GM10248 (cell line): ENCODE measurements around the gene TXNDC17.

Experiments
- CTCF ChIA-PET: fragments of 300-600 bp; sonication (Branson Sonifier 250); formaldehyde crosslinking; extraction: SDS; loops from one replicate; lab custom pipeline; 2021; ENCODE audit warnings: antibody characterized with exemption; lab: Yijun Ruan, JAX
- POLR2A ChIA-PET: fragments of 350-650 bp; sonication (Branson Sonifier 250); formaldehyde crosslinking; extraction: SDS; loops from one replicate; lab custom pipeline; 2020; ENCODE audit warnings: antibody characterized with exemption; lab: Yijun Ruan, JAX
- DNase-seq: peaks from one replicate; pipeline ENCODE4 v3.0.0; 2012; ENCODE audit errors: extremely low spot score
- TF ChIP-seq, protein P1 (sequence below): IDR thresholded peaks from 2 replicates; pipeline ENCODE4 v1.5.1; 2012; ENCODE audit warnings: mild to moderate bottlenecking, low read depth; ENCODE audit errors: extremely low read depth, missing control alignments, control extremely low read depth

The TXNDC17 gene

DNA sequence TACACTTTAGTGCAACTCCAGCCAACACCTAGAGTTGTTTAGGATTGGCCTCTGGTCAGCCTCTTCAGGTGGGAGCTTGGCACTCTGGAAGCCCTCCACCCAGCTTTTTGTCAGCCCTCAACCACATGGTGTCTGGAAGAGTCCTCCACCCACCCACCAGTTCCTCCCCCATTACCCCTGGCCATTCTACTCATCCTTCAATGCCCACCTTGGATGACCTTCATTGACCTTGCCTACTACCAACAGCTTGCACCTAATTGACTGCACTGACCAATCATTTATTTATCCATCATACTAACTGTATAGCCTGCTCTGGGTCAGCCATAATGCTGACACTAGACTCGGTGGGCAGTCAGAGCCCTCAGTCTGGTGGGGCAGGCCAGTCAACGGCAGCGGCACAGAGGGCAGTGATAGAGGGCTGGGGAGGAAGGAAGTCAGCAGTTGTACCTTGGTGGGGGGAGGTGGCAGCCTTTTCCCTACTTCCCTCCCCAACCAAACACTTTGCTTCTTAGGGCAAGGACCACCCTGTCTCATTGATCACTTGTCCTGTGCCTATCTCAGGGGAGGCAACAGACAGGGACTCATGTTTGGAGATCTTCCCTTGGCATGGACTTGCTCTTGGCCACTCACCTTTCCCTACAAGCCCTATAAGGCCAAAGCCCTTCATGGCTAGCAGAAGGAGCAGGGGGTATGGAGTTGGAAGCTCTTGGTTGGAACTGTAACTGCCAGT is 43.0 kb downstream of the TXNDC17 start:
- ChIA-PET POLR2A (no interaction called here), CTCF (interaction anchor here (0.9 to 1.9 kb wide), 2 partner anchors 11 to 14 kb away, joined by 3 to 5 read pairs; no protein-coding TSS in a partner anchor)
- DNase-seq, result no peak
- TF ChIP-seq, protein P1, sequence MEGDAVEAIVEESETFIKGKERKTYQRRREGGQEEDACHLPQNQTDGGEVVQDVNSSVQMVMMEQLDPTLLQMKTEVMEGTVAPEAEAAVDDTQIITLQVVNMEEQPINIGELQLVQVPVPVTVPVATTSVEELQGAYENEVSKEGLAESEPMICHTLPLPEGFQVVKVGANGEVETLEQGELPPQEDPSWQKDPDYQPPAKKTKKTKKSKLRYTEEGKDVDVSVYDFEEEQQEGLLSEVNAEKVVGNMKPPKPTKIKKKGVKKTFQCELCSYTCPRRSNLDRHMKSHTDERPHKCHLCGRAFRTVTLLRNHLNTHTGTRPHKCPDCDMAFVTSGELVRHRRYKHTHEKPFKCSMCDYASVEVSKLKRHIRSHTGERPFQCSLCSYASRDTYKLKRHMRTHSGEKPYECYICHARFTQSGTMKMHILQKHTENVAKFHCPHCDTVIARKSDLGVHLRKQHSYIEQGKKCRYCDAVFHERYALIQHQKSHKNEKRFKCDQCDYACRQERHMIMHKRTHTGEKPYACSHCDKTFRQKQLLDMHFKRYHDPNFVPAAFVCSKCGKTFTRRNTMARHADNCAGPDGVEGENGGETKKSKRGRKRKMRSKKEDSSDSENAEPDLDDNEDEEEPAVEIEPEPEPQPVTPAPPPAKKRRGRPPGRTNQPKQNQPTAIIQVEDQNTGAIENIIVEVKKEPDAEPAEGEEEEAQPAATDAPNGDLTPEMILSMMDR, result no peak

DNA sequence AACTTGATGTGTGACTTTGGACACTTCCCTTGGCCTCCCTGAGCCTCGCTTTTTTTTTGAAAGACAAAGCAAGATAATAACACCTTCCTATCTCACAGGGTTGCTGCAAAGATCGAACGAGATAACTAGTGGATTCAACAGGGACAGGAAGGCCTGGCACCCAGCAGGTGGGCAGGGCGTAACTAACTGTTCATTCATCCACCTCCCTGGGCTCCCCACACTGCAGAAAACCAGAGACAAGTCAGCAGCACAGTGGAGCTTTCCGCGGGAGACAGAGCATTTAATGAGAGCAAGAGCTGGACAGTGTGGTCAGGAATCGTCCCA is 43.6 kb downstream of the TXNDC17 start:
- CTCF ChIA-PET, result interaction anchor here (0.9 to 1.4 kb wide), 2 partner anchors 13 to 35 kb away, joined by 3 read pairs; no protein-coding TSS in a partner anchor
- POLR2A ChIA-PET, result no interaction called here
- DNase-seq, result no peak
- TF ChIP-seq, protein P1, result no peak

DNA sequence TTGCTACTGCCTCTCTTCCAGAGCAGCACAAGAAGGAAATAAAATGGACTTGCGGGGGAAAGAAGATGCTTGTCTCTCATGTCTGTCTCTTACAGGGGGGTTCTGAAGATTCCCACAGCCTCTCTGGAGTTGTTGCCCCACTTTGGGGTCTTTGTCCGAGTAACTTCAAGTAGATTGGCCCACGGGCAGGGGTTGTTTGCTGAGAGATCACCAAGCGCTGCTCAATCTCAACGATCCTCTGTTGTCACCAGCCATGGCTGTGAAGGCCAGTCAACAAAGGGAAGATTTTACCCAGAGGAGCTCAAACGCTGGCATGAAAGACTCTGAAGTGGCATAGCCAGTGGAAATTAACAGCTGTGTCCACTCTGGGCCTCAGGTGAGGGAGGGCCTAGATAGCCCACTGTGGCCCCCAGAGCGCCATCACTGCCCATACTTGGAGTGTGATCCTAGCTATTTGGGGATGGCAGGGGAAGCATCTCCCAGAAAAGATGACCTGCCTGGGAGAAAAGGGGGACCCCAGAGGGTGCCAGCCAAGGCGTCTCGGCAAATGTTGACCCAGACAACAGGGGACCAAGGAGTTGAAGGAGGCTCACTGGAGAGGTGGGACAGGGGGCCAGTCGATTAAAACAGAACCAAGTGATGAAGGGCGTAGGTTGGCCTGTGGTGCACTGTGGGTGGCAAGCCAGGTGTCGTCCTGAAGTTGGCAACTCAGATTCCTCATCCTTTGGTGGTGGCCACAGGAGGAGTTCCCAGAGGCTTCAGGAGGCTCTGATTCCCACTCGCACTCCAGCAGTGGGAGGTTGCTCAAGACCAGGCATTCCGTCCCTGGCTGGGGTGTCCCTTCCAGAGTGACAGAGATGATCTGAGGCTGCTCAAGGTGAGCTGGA is 44.3 kb downstream of the TXNDC17 start:
- TF ChIP-seq, protein P1, result no peak
- CTCF ChIA-PET, result interaction anchor here (1.4 kb wide), 1 partner anchor 35 kb away, joined by 3 read pairs; no protein-coding TSS in a partner anchor
- POLR2A ChIA-PET, result no interaction called here
- DNase-seq, result no peak

DNA sequence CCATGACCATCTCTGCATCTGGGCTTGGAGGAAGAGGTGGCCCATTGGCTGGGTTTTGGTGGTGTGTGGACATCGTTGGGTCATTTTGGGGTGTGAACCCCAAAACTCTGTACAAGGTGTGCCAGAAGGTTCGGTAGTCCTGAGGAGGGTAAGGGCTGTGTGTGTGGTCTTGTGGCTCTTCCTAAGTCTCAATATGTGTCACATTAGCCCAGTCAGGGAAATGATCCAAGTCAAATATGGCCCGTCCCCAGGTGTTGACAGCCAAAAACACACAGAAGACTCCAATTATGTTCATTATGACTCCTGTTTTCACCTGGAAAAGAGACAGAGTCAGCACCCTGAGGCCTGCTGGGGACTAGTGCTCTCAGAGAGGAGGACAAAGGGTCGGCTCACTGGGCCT is 45.2 kb downstream of the TXNDC17 start:
- POLR2A ChIA-PET, result no interaction called here

DNA sequence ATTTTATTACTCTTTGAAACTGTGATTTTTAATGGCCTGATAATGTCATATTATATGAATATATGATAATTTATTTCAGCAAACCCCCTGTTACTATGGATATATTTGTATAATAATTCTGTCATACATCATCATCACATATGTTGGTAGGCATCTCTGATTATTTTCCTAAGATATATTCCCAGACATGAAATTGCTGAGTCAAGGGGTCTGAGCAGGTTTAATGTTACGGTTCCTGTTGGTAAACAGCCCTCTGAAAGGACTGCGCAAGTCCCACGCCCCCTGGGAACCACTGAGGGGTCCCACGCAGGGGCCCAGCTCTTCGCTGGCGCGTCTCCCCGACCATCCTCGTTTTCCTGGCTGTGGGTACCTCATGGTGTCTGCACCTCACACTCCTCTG is 48.1 kb downstream of the TXNDC17 start:
- TF ChIP-seq, protein P1, result no peak
- no peak for DNase-seq
- CTCF ChIA-PET, result interaction anchor here (1.4 kb wide), 1 partner anchor 9 kb away, joined by 3 read pairs; no protein-coding TSS in a partner anchor
- POLR2A ChIA-PET, result no interaction called here

More for the DNA sequence above, 45.2 kb downstream of the TXNDC17 start:
- TF ChIP-seq, protein P1, result no peak
- CTCF ChIA-PET, result interaction anchor here (1.4 kb wide), 1 partner anchor 34 kb away, joined by 3 read pairs; no protein-coding TSS in a partner anchor
- DNase-seq, result no peak

DNA sequence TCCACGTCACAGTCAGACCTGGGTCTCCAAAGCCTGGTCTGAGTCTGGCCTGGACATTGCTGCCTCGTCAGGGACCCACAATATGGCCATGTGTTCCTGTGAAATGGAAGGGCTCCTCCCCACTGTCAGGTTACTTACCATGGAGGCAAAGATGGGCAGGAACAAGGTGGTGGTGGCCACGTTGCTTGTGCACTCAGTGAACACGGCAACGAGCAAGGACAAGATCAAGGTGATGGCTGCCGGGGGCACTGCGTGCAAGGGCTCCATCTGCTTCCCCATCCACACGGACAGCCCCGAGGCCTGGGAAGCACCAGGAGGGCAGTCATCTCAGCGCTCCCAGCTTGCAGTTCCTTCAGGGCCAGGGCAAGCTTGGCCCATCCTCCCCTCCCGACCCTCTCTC is 49.8 kb downstream of the TXNDC17 start:
- ChIA-PET CTCF (interaction anchor here (1.0 kb wide), 1 partner anchor 9 kb away, joined by 3 read pairs; no protein-coding TSS in a partner anchor), POLR2A (no interaction called here)
- TF ChIP-seq, protein P1, result no peak
- DNase-seq, result no peak
